NB4 (cell line): ENCODE results near the gene COL5A2.
A peak's percentile ranks its signal among the peaks of the same experiment; 100 is the strongest.

Source experiments
- DNase-seq: peaks from one replicate; pipeline ENCODE4 v3.0.0; 2010; ENCODE audit warnings: low read depth
- H3K4me3 ChIP-seq: one replicate; pipeline ENCODE4 v1.5.1; 2011; ENCODE audit warnings: mild to moderate bottlenecking, low read depth, low read length, moderate library complexity
- CTCF ChIP-seq: IDR thresholded peaks from one replicate; pipeline ENCODE4 v1.5.1; 2012; ENCODE audit warnings: low read depth, low read length
- MAX ChIP-seq: IDR thresholded peaks from 2 replicates; pipeline ENCODE4 v1.6.1; 2011; ENCODE audit warnings: low read depth, low read length
- MYC ChIP-seq: IDR thresholded peaks from 2 replicates; pipeline ENCODE4 v1.6.1; 2011; ENCODE audit warnings: low read depth, low read length
- POLR2A ChIP-seq: IDR thresholded peaks from 2 replicates; pipeline ENCODE4 v1.6.1; 2011; ENCODE audit warnings: mild to moderate bottlenecking; ENCODE audit not compliant: insufficient read length; ENCODE audit errors: extremely low read depth

The COL5A2 gene

GRCh38 chr2:189143925-189144324 is 35.6 kb downstream of the COL5A2 start:
- H3K4me3 ChIP-seq: no peak overlapping the region
- no peak for TF ChIP-seq MAX
- TF ChIP-seq CTCF: no peak
- no peak for TF ChIP-seq MYC
- no peak for TF ChIP-seq POLR2A
- no peak for DNase-seq

- DNase-seq: peak; percentile 63
- no peak overlapping the region for H3K4me3 ChIP-seq
- TF ChIP-seq MYC (no peak), POLR2A (no peak), CTCF (peak; percentile 96), MAX (no peak)
Measured at GRCh38 chr2:189142893-189143759, 36.4 kb downstream of the COL5A2 start.

DNA sequence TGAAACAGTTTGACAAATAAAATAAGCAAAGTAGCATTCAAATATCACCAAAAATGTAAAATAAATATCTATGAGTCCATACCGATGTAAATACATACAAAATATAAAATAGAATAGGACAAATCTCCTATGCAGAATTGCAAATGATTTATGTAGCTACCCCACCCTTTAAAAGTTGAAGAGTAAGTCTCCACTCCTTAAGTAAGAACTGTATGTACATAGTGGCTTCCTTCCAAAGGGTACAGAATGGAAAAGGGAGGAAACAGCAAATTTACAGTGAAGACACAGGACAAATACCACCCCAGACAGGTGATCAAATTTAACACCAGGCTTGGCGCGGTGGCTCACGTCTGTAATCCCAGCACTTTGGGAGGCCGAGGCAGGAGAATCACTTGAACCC is 40.8 kb downstream of the COL5A2 start:
- no peak for DNase-seq
- TF ChIP-seq MYC: no peak
- no peak for TF ChIP-seq MAX
- no peak for TF ChIP-seq POLR2A
- TF ChIP-seq CTCF: no peak
- no peak overlapping the region for H3K4me3 ChIP-seq

DNA sequence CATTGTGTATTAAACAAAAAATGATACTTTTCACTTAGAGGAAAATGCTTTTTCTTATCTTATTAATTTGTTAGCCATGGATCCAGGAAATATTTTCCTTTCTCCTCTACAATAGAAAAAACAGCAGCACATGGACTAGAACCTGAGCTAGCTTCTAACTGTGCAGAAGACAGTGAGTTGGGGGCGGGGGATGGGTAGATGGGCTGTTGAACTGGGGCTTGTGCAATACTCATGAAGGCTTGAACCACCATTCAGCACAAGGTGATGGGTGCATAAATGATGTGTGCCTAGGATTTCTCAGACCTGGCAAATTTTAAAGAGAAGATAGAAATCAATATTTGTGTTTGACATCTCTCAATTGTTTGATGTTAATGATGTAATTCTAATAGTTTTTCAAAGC is 42.0 kb downstream of the COL5A2 start:
- H3K4me3 ChIP-seq: no peak overlapping the region
- TF ChIP-seq MAX (no peak), CTCF (no peak), MYC (no peak), POLR2A (no peak)
- peak; percentile 6 for DNase-seq

- H3K4me3 ChIP-seq: no peak overlapping the region
- no peak for DNase-seq
- no peak for TF ChIP-seq POLR2A
- TF ChIP-seq MYC: no peak
- no peak for TF ChIP-seq MAX
- TF ChIP-seq CTCF: no peak
Measured at GRCh38 chr2:189134485-189134884, 45.1 kb downstream of the COL5A2 start.

DNA sequence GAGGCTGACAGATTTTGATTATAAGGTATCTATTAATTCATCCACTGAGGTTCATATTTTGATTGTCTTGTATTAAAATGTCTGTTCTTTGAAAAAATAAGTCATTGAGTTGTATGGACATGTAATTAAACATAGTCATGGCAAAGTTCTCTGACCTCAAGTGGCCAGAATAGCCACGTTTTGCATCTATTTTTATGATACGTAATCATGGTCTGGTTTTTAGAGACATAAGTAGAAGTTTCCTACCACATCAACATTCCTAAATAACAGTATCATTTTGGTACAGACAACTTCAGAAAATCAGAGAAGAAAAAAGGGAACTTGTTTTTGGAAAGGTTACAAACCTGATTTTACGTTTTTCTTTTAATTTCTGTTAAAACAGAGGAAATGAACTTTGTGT is 47.6 kb downstream of the COL5A2 start:
- DNase-seq: no peak
- no peak for TF ChIP-seq MAX
- no peak for TF ChIP-seq CTCF
- no peak for TF ChIP-seq POLR2A
- TF ChIP-seq MYC: no peak
- no peak overlapping the region for H3K4me3 ChIP-seq
